Stimulated activated memory B cell treated with anti-CD40 and anti-IgM and Interleukin-4, amounts not matched to agents 10 μg/mL and 1 μg/mL and 100 μg/mL, for 72 hours (primary cell): Measurements from ENCODE around the gene XPNPEP2.

Experiments used
- ATAC-seq: fragments of 150-1000 bp; cut with Tn5 transposase; 2 replicates; pipeline ENCODE4 v1.10.0; 2021
- H3K27ac Mint-ChIP-seq: one replicate; pipeline ENCODE4 v1.8.0; 2022; ENCODE audit warnings: mild to moderate bottlenecking, mixed read lengths
- H3K27me3 Mint-ChIP-seq: one replicate; pipeline ENCODE4 v1.8.0; 2022; ENCODE audit warnings: mixed read lengths
- H3K36me3 Mint-ChIP-seq: one replicate; pipeline ENCODE4 v1.8.0; 2022; ENCODE audit warnings: mixed read lengths
- H3K4me1 Mint-ChIP-seq: one replicate; pipeline ENCODE4 v1.8.0; 2022; ENCODE audit warnings: mixed read lengths
- H3K4me3 Mint-ChIP-seq: one replicate; pipeline ENCODE4 v1.8.0; 2022; ENCODE audit warnings: mild to moderate bottlenecking, moderate library complexity, mixed read lengths
- H3K9me3 Mint-ChIP-seq: one replicate; pipeline ENCODE4 v1.8.0; 2022; ENCODE audit warnings: mixed read lengths

Gene XPNPEP2

GRCh38 chrX:129808829-129809796, 70.3 kb downstream of the XPNPEP2 start:
- Mint-ChIP-seq H3K4me1 (peaks cover 14% of the 10 kb centered on the region), H3K9me3 (no peaks in the 10 kb centered on the region), H3K36me3 (peaks cover 44% of the 10 kb centered on the region), H3K27me3 (no peaks in the 10 kb centered on the region), H3K4me3 (no peak overlapping the region), H3K27ac (no peak overlapping the region)
- ATAC-seq = no peak

GRCh38 chrX:129813662-129814368, 75.0 kb downstream of the XPNPEP2 start:
- Mint-ChIP-seq H3K9me3 (no peaks in the 10 kb centered on the region), H3K36me3 (peaks cover 42% of the 10 kb centered on the region), H3K4me3 (no peak overlapping the region), H3K27me3 (no peaks in the 10 kb centered on the region), H3K27ac (no peak overlapping the region), H3K4me1 (peaks cover 8% of the 10 kb centered on the region)
- no peak for ATAC-seq

- Mint-ChIP-seq H3K4me3 (no peak overlapping the region), H3K36me3 (peaks cover 18% of the 10 kb centered on the region), H3K27ac (no peak overlapping the region), H3K9me3 (no peaks in the 10 kb centered on the region), H3K4me1 (no peaks in the 10 kb centered on the region), H3K27me3 (no peaks in the 10 kb centered on the region)
- no peak for ATAC-seq
Observed at GRCh38 chrX:129818123-129818522, 79.3 kb downstream of the XPNPEP2 start.
